Measurements from ENCODE around the gene CHST14.

- TF ChIP-seq CTCF (IDR thresholded peaks at IDR 0.05; ENCODE audit: low read length): no peak
- no peak for TF ChIP-seq EZH2 (optimal IDR thresholded peaks at IDR 0.05; ENCODE audit: low read depth, low read length)
- TF ChIP-seq EZH2phosphoT487 (IDR thresholded peaks at IDR 0.05; ENCODE audit: low read length): no peak
Measured at GRCh38 chr15:40465939-40466338, 4.8 kb upstream of the CHST14 start.

All from MM.1S (cell line).